ENCODE data around the gene TTC28. TPM values are rescaled to one million over a fixed set of nuclear protein-coding genes. Genes with fewer than 3 reads are reported as not detected.

TTC28 gene
- total and polyA plus RNA-seq, 2 donors (not counting 3 experiments of a cell fraction or from before 2014, with no cell fraction given) = 16.5 to 51.1 TPM

- H3K27ac ChIP-seq (ENCODE audit: insufficient read depth, low read depth, low read length) = no peak overlapping the region
- CTCF ChIA-PET = interaction anchor here (0.6 to 5.9 kb wide), 14 partner anchors 10 to 1253 kb away, joined by 3 to 68 read pairs (median 3); partner anchors contain the start of gene PITPNB
Observed at GRCh38 chr22:28009272-28009827, 670.3 kb downstream of the TTC28 start.

More at GRCh38 chr22:28009272-28009827, 670.3 kb downstream of the TTC28 start:
- Histone ChIP-seq H3K4me2 (ENCODE audit: insufficient read depth, low read length) (no peak overlapping the region), H3K79me2 (ENCODE audit: control insufficient read depth, insufficient read depth, low read length) (no peaks in the 10 kb centered on the region), H3K9me1 (replicated peaks; ENCODE audit: control insufficient read depth, extremely low read depth, insufficient read depth, low read length) (no peaks in the 10 kb centered on the region), H3K36me3 (ENCODE audit: control insufficient read depth in 2 of 2, extremely low read depth in 1 of 2, insufficient read depth in 2 of 2, low read length in 2 of 2) (peaks cover 0 to 9% of the 10 kb centered on the region in 2 experiments), H4K20me1 (replicated peaks; ENCODE audit: control insufficient read depth, extremely low read depth, insufficient read depth, low read length) (no peaks in the 10 kb centered on the region), H2AFZ (ENCODE audit: low read depth, low read length) (no peak overlapping the region), H3K9ac (replicated peaks; ENCODE audit: extremely low read depth, insufficient read depth, low read length) (no peak overlapping the region), H3K27me3 (ENCODE audit: control insufficient read depth in 2 of 2, insufficient read depth in 2 of 2, low read length in 2 of 2) (no peaks in the 10 kb centered on the region), H3K4me3 (replicated peaks in 1 of 3; ENCODE audit: insufficient read depth in 1 of 3, low read depth in 1 of 3, low read length in 3 of 3) (no peak overlapping the region), H3K9me3 (replicated peaks; ENCODE audit: control insufficient read depth, insufficient read depth, low read length) (no peaks in the 10 kb centered on the region), H3K4me1 (ENCODE audit: control insufficient read depth, extremely low read depth, insufficient read depth, low read length) (no peaks in the 10 kb centered on the region)
- intact Hi-C loops (cut with micrococcal nuclease) (loop anchor here (1.0 to 10.0 kb wide), 6 partner anchors 90 to 1253 kb away; partner anchors contain the start of genes MN1 and PITPNB), dilution Hi-C loops (cut with MboI; ENCODE audit: extremely low pct_ligation_motif_present, low sequenced_read_pairs) (no loop called here)
- DNase-seq (ENCODE audit: low read depth, low spot score) (peak; percentile 75), FAIRE-seq (peak; percentile 83)
- no TSS peak for BruUV-seq (replicated peaks)
- POLR2A ChIA-PET = no interaction called here
- no peak for TF ChIP-seq MYC (IDR thresholded peaks at IDR 0.05; ENCODE audit: low read depth, low read length)
- TF ChIP-seq CTCF (IDR thresholded peaks at IDR 0.05; ENCODE audit: extremely low read depth in 1 of 2, insufficient read depth in 1 of 2, low read depth in 1 of 2, low read length in 2 of 2) = peak; percentile 95 to 99
- no peak for TF ChIP-seq JUN (IDR thresholded peaks at IDR 0.05; ENCODE audit: borderline replicate concordance, insufficient read depth, insufficient read length, low read depth)
- TF ChIP-seq FOS (IDR thresholded peaks at IDR 0.05; ENCODE audit: borderline replicate concordance, insufficient read depth, low read length) = no peak

All from endothelial cell of umbilical vein (primary cell).